Panc1 (cell line): ENCODE results near the gene CPA5.

Experiments used
- CTCF ChIP-seq: fragments of 450-650 bp; IDR thresholded peaks from 2 replicates; pipeline ENCODE4 v1.5.1; 2017; ENCODE audit warnings: mild to moderate bottlenecking
- POLR2AphosphoS5 ChIP-seq: IDR thresholded peaks from 2 replicates; pipeline ENCODE4 v1.6.1; 2012; ENCODE audit warnings: mild to moderate bottlenecking, low read depth, low read length, moderate library complexity
- REST ChIP-seq, 2 experiments: IDR thresholded peaks; 2 replicates each; pipeline ENCODE4 v1.6.1; 2011 to 2012; ENCODE audit warnings: low read depth in 2 of 2, control low read depth in 1 of 2, low read length in 1 of 2, mild to moderate bottlenecking in 1 of 2, moderate library complexity in 1 of 2; ENCODE audit not compliant: insufficient read depth in 1 of 2
- SIN3A ChIP-seq: IDR thresholded peaks from 2 replicates; pipeline ENCODE4 v1.6.1; 2012; ENCODE audit warnings: low read depth, mild to moderate bottlenecking, low read length, moderate library complexity, borderline replicate concordance; ENCODE audit not compliant: insufficient read depth
- TCF7L2 ChIP-seq: IDR thresholded peaks from 2 replicates; pipeline ENCODE4 v1.6.1; 2011; ENCODE audit warnings: mild to moderate bottlenecking, low read depth, low read length, inconsistent platforms

GRCh38 chr7:130401101-130401500 lies 56.5 kb downstream of the CPA5 start:
- no peak for TF ChIP-seq CTCF
- no peak for TF ChIP-seq TCF7L2
- no peak for TF ChIP-seq POLR2AphosphoS5
- TF ChIP-seq REST (IDR thresholded peaks at IDR 0.05; ENCODE audit: insufficient read depth in 1 of 2, low read depth in 2 of 2, low read length in 1 of 2): no peak
- no peak for TF ChIP-seq SIN3A
